ENCODE data around the gene MRGPRF.

DNA sequence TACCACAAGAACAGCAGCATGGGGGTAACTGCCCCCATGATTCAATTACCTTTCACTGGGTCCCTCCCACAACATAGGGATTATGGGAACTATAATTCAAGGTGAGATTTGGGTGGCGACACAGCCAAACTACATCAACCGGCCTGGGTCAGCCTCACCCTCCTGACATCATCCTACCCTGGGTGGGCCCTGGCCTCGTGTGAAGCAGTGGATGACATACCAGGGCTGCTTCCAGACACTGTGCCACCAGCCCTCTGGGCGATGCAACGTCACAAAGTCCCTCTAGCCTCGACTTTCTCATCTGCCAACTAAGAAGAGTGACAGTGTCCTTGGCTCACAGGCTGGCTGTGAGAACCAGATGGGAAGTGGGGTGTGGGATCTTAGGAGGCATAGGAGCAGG is 27.0 kb upstream of the MRGPRF start:
- no peak for TF ChIP-seq POLR2AphosphoS5 (IDR thresholded peaks at IDR 0.05)
- TF ChIP-seq, protein P1, sequence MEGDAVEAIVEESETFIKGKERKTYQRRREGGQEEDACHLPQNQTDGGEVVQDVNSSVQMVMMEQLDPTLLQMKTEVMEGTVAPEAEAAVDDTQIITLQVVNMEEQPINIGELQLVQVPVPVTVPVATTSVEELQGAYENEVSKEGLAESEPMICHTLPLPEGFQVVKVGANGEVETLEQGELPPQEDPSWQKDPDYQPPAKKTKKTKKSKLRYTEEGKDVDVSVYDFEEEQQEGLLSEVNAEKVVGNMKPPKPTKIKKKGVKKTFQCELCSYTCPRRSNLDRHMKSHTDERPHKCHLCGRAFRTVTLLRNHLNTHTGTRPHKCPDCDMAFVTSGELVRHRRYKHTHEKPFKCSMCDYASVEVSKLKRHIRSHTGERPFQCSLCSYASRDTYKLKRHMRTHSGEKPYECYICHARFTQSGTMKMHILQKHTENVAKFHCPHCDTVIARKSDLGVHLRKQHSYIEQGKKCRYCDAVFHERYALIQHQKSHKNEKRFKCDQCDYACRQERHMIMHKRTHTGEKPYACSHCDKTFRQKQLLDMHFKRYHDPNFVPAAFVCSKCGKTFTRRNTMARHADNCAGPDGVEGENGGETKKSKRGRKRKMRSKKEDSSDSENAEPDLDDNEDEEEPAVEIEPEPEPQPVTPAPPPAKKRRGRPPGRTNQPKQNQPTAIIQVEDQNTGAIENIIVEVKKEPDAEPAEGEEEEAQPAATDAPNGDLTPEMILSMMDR (IDR thresholded peaks at IDR 0.05 in 8 of 11, conservative IDR thresholded peaks at IDR 0.05 in 3 of 11), result no peak

Measured in spleen (tissue), 7 donors.